Thyroid gland (tissue), 4 donors: ENCODE data around the gene LYPD6B.

ENCODE experiments used
- CTCF ChIP-seq, 6 experiments: fragments of 200-600 bp in 3 of 6; fragments of 450-650 bp in 3 of 6; sonication (generic) in 3 of 6; IDR thresholded peaks; one replicate each; pipeline ENCODE4 v1.5.1; 2016 to 2019; ENCODE audit warnings: antibody characterized with exemption in 6 of 6, mild to moderate bottlenecking in 2 of 6, inconsistent platforms in 1 of 6, moderate library complexity in 1 of 6
- POLR2A ChIP-seq, 2 donors: fragments of 450-650 bp; IDR thresholded peaks; one replicate each; pipeline ENCODE4 v1.6.1; 2017; ENCODE audit warnings: antibody characterized with exemption in 2 of 2, mild to moderate bottlenecking in 2 of 2, moderate library complexity in 1 of 2

DNA sequence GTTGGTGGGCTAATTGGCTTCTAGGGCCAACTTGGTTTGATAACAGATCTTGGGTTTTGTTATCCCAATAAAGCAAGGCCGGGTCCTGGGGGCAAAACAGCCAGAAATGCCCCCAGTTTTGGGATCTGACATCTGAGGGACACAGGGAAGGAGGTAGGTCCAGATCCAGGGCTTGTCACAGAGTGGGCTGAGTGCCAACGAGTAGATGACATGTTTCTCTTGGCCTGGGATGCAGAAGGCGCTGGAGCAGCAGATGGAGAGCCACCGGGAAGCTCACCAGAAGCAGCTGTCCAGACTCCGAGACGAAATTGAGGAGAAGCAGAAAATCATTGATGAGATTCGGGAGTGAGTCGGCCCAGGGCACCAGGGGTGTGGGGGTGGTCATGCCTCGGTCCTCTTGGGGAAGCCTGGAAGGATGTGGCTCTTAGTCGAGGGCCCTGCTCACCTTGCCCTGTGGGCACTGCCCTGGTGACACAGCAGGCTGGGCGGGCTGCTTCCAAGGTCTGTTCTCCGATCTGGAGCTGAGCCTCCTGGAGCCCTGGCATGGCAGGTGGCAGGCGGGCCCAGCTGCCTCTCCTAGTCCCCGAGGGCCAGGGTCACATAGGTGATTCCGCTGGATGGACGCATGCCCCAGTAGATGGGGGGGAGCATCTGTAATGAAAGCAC lies 40.2 kb upstream of the LYPD6B start:
- TF ChIP-seq CTCF (IDR thresholded peaks at IDR 0.05) (no peak), POLR2A (IDR thresholded peaks at IDR 0.05) (no peak)
